HepG2 (cell line): ENCODE results near the gene MRPL20. TPM values are rescaled to one million over a fixed set of nuclear protein-coding genes. Genes with fewer than 3 reads are reported as not detected.

Experiments used
- ARNT ChIP-seq: fragments of 450-650 bp; IDR thresholded peaks from 2 replicates; pipeline ENCODE4 v1.6.1; 2017
- DRAP1 ChIP-seq: IDR thresholded peaks from 2 replicates; pipeline ENCODE4 v1.6.1; 2016; ENCODE audit warnings: missing genetic modification reagents, missing compliant biosample characterization
- EEA1 ChIP-seq: sonication (generic); formaldehyde crosslinking; IDR thresholded peaks from 2 replicates; pipeline ENCODE4 v1.5.1; 2020; ENCODE audit warnings: mild to moderate bottlenecking, missing genetic modification reagents, borderline replicate concordance
- FOSL2 ChIP-seq: sonication (generic); formaldehyde crosslinking; IDR thresholded peaks from 2 replicates; pipeline ENCODE4 v1.4.0; 2020; ENCODE audit warnings: missing genetic modification reagents
- FOXA1 ChIP-seq, 2 experiments: fragments of 450-650 bp in 1 of 2; sonication (generic) in 1 of 2; formaldehyde crosslinking in 1 of 2; IDR thresholded peaks; 2 replicates each; pipeline versions ENCODE4 v1.4.0 to v1.6.1; 2016 to 2020; ENCODE audit warnings: missing genetic modification reagents in 1 of 2
- ISL2 ChIP-seq: sonication (generic); formaldehyde crosslinking; IDR thresholded peaks from 2 replicates; pipeline ENCODE4 v1.5.0; 2020; ENCODE audit warnings: missing genetic modification reagents
- MEF2D ChIP-seq: sonication (generic); formaldehyde crosslinking; IDR thresholded peaks from 2 replicates; pipeline ENCODE4 v1.5.1; 2020; ENCODE audit warnings: mild to moderate bottlenecking, missing genetic modification reagents
- MNT ChIP-seq: fragments of 450-650 bp; IDR thresholded peaks from 2 replicates; pipeline ENCODE4 v1.6.1; 2016
- NFYC ChIP-seq: IDR thresholded peaks from 2 replicates; pipeline ENCODE4 v1.6.1; 2016; ENCODE audit warnings: missing genetic modification reagents, missing compliant biosample characterization
- PHF21A ChIP-seq: sonication (generic); formaldehyde crosslinking; IDR thresholded peaks from 2 replicates; pipeline ENCODE4 v1.5.0; 2020; ENCODE audit warnings: mild to moderate bottlenecking, missing genetic modification reagents
- PRDM10 ChIP-seq: sonication (generic); formaldehyde crosslinking; IDR thresholded peaks from 2 replicates; pipeline ENCODE4 v1.4.0; 2020; ENCODE audit warnings: low read depth, missing genetic modification reagents
- TRIM24 ChIP-seq: sonication (generic); formaldehyde crosslinking; IDR thresholded peaks from 2 replicates; pipeline ENCODE4 v1.8.0; 2022; ENCODE audit warnings: mild to moderate bottlenecking, missing genetic modification reagents
- ZFYVE20 ChIP-seq: sonication (generic); formaldehyde crosslinking; IDR thresholded peaks from 2 replicates; pipeline ENCODE4 v1.8.0; 2023; ENCODE audit warnings: low read depth, mild to moderate bottlenecking, moderate library complexity, missing genetic modification reagents, borderline replicate concordance
- polyA plus RNA-seq, 8 experiments: library from polyadenylated mRNA; depleted of rRNA in 3 of 8; stranded (reverse) in 7 of 8; unstranded in 1 of 8; fragments of >200 nt; fragmentation: Illumina TruSeq in 4 of 8; extraction: Trizol in 4 of 8; gene quantifications; 2 replicates each; pipeline versions ENCODE4 v1.2.1 to v1.2.3, GENCODE V29; 2011 to 2016; ENCODE audit warnings: low read depth in 4 of 8, missing spikeins in 1 of 8, mixed read lengths in 1 of 8; ENCODE audit not compliant: insufficient read depth in 1 of 8
- total RNA-seq, 5 experiments: library from RNA; depleted of rRNA; stranded (reverse); fragments of >200 nt; fragmentation: Illumina TruSeq; extraction: Trizol; gene quantifications; 2 replicates each; pipeline ENCODE4 v1.2.3, GENCODE V29; 2016; ENCODE audit warnings: low read depth in 1 of 5

MRPL20 gene
- total and polyA plus RNA-seq, 2 of the 13 experiments (the other 11 are each of a cell fraction or from before 2014, with no cell fraction given): 59.2 to 127 TPM

GRCh38 chr1:1360506-1361169 lies 46.5 kb downstream of the MRPL20 start (continued):
- TF ChIP-seq FOXA1 (IDR thresholded peaks at IDR 0.05) (peak; percentile 15; the same call in 1 of the 2 replicates), FOXA1 (CRISPR knock-in tag; IDR thresholded peaks at IDR 0.05) (no peak), TRIM24 (CRISPR knock-in tag) (0 out of 2 replicates have a peak, but pooled peaks have one; percentile 33), ISL2 (CRISPR knock-in tag) (no peak), PRDM10 (CRISPR knock-in tag) (no peak), NFYC (CRISPR knock-in tag) (no peak), ARNT (0 out of 2 replicates have a peak, but pooled peaks have one; percentile 51), DRAP1 (CRISPR knock-in tag) (0 out of 2 replicates have a peak, but pooled peaks have one; percentile 0), ZFYVE20 (no peak), PHF21A (CRISPR knock-in tag) (0 out of 2 replicates have a peak, but pooled peaks have one; percentile 4), MEF2D (no peak), MNT (peak; percentile 87), EEA1 (CRISPR knock-in tag) (0 out of 2 replicates have a peak, but pooled peaks have one; percentile 30), FOSL2 (CRISPR knock-in tag) (0 out of 2 replicates have a peak, but pooled peaks have one; percentile 29)
